GM06990 (cell line): ENCODE data around the gene BCLAF1.

ENCODE experiments used
- DNase-seq: peaks from one replicate; pipeline ENCODE4 v3.0.0-alpha.2; 2011; ENCODE audit not compliant: insufficient read length; ENCODE audit errors: extremely low read depth
- H3K27me3 ChIP-seq: replicated peaks from 2 replicates; pipeline ENCODE4 v1.6.0; 2011; ENCODE audit warnings: low read length; ENCODE audit not compliant: control insufficient read depth, insufficient read depth
- H3K36me3 ChIP-seq: 2 replicates; pipeline ENCODE4 v1.5.1; 2011; ENCODE audit warnings: low read length; ENCODE audit not compliant: control insufficient read depth, insufficient read depth
- H3K4me3 ChIP-seq: replicated peaks from 2 replicates; pipeline ENCODE4 v1.5.1; 2011; ENCODE audit warnings: low read depth, mild to moderate bottlenecking, control low read depth, low read length
- TF ChIP-seq, protein P1 (sequence below): IDR thresholded peaks from 2 replicates; pipeline ENCODE4 v1.5.1; 2011; ENCODE audit warnings: low read length, control low read depth, mild to moderate bottlenecking, inconsistent platforms; ENCODE audit not compliant: insufficient read depth, poor library complexity, severe bottlenecking

BCLAF1 gene

DNA sequence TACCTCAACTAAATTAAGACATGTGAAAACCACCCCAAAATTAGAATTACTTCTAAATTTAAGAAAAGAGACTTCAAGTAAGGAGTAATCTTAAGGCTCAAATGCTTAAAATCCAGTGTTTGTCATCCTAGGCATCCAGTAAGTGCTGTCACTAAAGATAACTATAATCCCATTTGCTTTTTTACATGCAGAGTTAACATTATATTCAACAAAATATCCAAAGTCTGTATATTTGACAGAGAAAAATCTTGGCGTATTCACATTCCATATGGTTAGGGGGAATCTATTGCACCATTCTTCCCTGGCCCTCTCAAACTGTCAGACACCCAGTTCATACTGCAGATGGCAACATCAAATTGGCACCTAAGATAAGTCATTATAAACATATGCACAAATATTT, 56.9 kb downstream of the BCLAF1 start:
- H3K4me3 ChIP-seq: no peak overlapping the region
- no peaks in the 10 kb centered on the region for H3K27me3 ChIP-seq
- no peak for DNase-seq
- TF ChIP-seq, protein P1, sequence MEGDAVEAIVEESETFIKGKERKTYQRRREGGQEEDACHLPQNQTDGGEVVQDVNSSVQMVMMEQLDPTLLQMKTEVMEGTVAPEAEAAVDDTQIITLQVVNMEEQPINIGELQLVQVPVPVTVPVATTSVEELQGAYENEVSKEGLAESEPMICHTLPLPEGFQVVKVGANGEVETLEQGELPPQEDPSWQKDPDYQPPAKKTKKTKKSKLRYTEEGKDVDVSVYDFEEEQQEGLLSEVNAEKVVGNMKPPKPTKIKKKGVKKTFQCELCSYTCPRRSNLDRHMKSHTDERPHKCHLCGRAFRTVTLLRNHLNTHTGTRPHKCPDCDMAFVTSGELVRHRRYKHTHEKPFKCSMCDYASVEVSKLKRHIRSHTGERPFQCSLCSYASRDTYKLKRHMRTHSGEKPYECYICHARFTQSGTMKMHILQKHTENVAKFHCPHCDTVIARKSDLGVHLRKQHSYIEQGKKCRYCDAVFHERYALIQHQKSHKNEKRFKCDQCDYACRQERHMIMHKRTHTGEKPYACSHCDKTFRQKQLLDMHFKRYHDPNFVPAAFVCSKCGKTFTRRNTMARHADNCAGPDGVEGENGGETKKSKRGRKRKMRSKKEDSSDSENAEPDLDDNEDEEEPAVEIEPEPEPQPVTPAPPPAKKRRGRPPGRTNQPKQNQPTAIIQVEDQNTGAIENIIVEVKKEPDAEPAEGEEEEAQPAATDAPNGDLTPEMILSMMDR: no peak
- H3K36me3 ChIP-seq: peaks cover 3% of the 10 kb centered on the region

DNA sequence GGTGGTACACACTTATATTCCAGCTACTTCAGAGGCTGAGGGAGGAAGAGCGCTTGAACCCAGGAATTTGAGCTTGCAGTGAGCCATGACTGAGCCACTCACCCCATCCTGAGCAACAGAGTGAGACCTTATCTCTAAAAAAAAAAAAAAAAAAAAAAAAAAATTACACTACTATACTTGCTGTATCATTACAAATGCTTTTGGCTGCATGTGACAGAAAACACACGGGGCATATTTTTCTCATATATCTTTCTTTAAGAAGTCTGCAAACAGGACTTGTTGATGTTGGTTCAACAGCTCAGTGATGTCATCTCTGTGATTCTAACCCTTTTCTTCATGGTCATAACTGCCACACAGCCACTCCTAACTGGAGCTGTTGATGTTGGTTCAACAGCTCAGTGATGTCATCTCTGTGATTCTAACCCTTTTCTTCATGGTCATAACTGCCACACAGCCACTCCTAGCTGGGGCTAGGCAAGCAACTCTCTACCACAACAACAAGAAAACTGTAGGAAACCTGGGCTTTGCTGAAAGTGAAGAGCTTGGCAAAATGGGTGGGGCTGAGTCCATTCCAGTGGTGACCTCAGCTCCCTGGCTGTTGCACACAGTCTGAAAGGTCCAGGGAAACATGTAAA, 59.3 kb downstream of the BCLAF1 start:
- TF ChIP-seq, protein P1: no peak
- H3K36me3 ChIP-seq: peaks cover 3% of the 10 kb centered on the region

DNA sequence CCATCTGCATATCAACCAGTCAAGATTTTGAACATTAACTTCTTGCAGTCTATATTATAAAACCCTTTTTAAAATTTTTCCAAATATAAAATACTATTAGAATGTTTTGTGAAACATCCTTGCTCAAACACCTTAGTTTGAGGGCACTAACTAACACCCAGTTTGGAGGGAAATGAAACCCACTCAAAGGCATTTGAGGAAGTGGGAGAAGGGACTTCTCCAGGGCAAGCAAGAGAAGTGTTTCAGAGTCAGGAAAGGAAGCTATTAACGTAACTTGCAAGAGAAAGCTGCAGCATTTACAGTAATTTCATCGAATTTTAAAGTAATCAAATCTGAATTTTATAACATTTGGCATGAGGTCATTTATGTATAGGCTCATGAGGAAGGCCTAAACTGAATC, 60.8 kb downstream of the BCLAF1 start:
- no peak for DNase-seq
- TF ChIP-seq, protein P1: no peak
- Histone ChIP-seq H3K36me3 (peaks cover 3% of the 10 kb centered on the region), H3K27me3 (no peaks in the 10 kb centered on the region), H3K4me3 (no peak overlapping the region)

More for the DNA sequence above, 59.3 kb downstream of the BCLAF1 start:
- H3K27me3 ChIP-seq: no peaks in the 10 kb centered on the region
- H3K4me3 ChIP-seq: no peak overlapping the region
- DNase-seq: no peak

DNA sequence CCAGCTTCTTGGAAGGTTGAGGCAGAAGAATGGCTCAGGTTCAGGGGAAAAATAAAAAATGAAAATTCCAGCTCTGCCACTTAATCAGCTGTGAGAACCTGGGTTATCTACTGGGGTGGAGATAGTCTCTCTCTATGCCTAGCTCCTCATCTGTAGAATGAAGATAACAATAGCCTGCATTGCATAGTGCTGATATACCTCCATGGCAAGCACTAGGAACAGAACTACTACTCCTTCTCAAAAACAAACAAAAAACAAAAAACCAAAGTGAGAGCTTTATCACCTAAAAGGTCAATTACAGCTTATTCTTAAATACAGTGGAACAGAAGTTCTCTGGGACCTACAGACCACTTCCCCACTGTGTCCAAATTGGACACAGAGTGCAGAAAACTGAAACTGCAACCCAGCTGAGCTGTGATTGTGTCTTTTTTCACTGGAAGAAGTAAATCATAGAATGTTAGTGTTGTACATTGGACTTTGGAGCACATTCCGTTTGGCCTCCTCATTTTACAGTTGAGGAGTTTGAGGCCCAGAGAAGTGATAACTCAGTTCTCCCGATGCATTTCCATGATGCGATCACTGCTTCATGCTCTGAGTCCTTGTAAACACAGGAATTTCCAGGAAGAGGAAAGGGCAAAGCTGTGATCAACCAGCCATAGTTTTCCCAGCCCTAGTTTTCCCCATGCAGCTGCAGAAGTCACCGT, 62.8 kb downstream of the BCLAF1 start:
- TF ChIP-seq, protein P1: no peak
- Histone ChIP-seq H3K36me3 (no peaks in the 10 kb centered on the region; the same call in 1 of the 2 replicates), H3K27me3 (no peaks in the 10 kb centered on the region), H3K4me3 (no peak overlapping the region)
- DNase-seq: no peak

DNA sequence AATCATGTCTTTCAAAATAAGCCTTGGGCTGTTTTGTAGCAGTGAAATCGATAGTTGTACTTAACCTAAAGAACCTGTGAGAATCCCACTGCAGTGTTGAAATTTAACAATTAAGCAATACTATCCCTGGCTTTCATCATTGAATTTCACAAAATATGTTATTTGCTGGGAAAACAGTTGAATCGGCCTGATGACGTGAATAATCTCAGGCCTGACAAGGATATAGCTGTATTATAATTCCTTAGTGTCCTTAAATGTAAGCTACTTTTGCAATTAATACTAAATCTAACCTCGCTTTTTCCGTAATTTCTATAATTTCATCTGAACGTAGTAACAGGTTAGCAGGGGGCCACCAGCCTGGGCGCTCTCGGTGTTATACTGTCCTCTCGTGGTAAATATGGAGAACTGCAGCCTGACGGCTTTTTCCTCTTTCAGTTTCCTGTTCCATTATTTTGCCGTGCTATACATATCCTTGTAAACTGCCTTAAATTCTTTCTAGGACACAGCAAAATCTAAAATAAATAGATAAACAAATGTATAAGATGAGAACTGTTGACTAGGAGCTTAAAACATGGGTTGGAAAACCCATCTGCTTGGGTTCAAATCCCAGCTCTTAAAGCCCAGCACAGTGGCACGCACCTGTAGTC, 63.5 kb downstream of the BCLAF1 start:
- Histone ChIP-seq H3K4me3 (no peak overlapping the region), H3K27me3 (no peaks in the 10 kb centered on the region), H3K36me3 (no peaks in the 10 kb centered on the region; the same call in 1 of the 2 replicates)
- DNase-seq: no peak
- TF ChIP-seq, protein P1: peak; percentile 100
